Skeletal muscle cell (primary cell): ENCODE data around the gene CNTFR.

Experiments used
- DNase-seq: peaks from one replicate; pipeline ENCODE4 v3.0.0-alpha.2; 2010; ENCODE audit warnings: low read depth
- H3K4me3 ChIP-seq: 2 replicates; pipeline ENCODE4 v1.5.1; 2011; ENCODE audit warnings: low read depth, mild to moderate bottlenecking, control low read depth, low read length, moderate library complexity

The CNTFR gene

DNA sequence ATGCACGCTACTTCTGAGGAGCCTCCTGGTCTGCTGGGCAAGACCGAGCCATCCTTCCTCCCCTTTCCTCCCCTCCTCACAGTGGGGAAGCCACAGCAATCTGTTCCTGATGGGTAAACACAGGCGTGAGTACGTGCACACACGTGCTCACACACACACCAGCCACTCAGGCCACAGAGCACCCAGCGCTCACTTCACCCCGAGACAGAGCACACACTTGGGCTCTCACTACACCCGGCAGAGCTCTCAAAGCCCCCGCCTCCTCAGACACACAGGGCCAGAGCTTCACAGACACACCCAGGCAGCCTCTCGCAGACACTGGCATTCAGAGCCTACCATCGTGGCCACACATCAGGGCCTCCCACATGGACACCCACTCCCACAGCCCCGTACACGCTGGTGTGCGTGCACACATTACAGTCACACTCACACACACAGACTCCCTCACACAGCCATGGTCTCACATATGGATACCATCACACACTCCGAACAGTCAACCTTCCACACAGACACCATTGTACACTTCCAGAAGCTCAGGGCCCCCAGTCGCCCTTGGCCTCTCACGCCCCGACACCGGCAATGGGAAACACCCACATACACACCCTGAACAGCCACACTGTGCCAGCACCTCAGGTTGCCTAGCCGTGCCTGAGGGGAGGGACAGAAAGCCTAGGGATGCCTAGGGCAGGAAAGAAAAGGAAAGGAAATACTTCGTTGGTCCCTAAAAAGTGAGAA, 13.5 kb downstream of the CNTFR start:
- no peak overlapping the region for H3K4me3 ChIP-seq
- no peak for DNase-seq

DNA sequence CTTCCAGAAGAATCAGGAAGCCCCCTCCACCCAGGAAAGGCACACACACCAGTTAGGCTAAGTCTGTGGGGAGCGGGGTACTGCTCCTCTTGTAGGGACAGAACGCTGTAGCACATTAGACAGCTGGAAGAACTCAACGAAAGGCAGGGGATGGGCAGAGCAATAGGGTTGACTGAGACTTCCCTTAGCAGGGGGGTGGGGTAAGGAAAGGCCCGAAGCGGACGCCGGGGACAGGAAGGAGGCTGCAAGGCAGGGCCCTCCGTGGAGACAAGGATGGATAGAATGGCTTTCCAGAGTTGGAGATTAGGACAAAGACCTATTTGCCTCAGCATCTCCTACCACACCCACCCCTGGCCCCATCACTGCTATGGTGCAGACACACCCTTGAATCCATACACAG, 14.3 kb downstream of the CNTFR start:
- H3K4me3 ChIP-seq: no peak overlapping the region
- DNase-seq: no peak

DNA sequence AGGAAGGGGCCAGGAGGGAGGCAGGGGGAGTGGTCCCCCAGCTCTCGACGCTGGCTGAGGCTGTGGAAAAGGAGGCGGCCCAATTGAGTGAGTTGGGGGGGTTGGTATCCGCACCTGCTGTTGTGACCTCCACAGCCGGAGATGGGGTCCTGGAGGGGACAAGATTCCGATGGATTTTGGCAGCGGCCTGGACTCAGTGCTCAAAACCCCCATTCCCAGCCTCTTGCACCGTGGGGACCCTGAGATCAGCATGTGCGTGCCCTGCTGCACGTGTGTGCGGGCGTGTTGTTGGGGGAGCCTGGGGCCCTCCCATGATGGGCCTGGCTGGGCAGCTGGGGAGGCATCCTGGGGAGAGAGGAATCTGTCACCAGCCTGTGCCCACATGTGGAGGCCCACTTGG, 15.0 kb downstream of the CNTFR start:
- H3K4me3 ChIP-seq: no peak overlapping the region
- no peak for DNase-seq

DNA sequence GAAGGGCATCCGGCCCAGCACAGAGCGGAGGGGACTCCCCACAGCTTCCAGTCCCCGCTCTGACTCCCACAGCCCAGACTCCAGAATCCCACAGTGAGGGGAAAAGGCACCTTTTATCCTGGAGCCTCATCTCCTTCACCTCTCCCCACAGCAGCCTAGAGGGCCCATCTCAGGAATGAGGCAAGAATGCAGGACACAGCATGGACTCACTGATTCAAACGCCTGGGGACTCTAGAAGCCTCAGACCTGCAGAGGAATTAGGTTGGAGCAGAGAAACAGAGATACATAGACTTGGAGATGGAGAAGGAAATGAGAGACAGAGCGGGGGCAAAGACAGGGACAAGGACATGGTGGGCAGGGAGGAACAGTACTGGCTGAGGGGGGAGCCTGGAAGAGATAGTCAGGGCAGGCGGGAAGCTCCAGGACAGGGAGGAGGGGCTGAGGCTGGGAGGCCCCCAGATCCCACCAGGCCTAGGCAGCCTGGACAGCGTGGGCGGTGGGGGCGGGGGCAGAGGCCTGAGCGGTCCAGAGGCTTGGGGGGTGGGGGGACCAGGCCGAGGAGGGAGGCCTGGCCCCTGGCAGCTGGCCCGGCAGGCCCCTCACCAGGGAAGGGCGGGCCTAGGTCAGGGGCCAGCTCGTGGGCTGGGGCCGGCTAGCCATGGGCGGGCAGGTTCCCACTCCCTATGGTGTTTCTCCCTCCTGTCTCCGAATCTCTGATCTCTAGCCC, 15.8 kb downstream of the CNTFR start:
- DNase-seq: no peak
- no peak overlapping the region for H3K4me3 ChIP-seq

DNA sequence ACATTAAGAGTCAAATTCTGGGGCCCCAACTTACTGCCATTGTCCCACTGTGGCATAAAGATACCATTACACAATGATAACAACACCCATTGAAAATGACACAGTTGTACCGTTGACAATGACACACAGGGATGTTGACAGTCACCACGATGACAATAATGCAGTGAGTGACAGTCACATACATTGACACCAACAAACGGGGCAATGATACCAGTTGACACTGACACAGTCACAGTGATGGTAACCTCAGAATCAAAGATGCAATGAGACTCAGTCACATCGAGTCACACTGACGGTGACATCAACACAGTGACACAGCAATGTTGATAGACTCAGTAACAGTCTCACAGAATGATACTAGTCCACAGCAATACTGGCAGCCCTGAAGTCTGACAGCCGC, 16.9 kb downstream of the CNTFR start:
- H3K4me3 ChIP-seq: no peak overlapping the region

DNA sequence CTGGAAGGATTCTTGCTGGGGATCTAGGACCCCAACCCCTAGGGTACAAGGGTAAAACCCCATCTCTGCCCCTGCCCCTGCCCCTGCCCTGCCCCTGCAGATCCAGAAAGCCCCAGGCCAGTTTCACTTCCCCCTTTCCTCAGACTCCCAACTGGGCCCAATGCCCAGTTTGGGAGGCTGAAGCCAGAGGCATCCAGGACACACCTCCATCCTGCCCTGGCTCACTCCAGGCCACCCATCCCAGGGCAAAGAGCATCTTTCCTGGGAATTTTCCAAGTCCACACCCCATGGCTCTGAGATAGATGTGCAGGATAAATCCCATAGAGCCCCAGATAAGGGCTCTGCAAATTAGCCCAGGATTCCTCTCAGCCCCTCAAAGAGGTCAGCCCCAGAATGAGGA, 17.4 kb downstream of the CNTFR start:
- DNase-seq: no peak
- H3K4me3 ChIP-seq: no peak overlapping the region

More for the DNA sequence above, 16.9 kb downstream of the CNTFR start:
- no peak for DNase-seq

DNA sequence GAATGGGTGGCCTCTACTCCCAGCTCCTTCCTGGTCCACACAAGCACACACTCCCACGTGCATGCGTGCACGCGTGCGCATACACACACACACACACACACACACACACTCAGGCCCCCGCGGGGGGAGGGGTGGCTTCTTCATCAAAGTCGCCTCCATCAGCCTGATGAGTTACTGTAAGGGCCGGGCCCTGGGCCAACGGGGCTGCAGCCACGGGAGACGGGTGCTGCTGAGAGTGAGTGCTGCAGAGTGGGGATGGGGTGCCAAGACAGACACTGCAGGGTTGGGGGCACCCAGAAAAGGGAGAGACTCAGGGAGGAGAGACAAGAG, 18.1 kb downstream of the CNTFR start:
- no peak for DNase-seq
- no peak overlapping the region for H3K4me3 ChIP-seq

DNA sequence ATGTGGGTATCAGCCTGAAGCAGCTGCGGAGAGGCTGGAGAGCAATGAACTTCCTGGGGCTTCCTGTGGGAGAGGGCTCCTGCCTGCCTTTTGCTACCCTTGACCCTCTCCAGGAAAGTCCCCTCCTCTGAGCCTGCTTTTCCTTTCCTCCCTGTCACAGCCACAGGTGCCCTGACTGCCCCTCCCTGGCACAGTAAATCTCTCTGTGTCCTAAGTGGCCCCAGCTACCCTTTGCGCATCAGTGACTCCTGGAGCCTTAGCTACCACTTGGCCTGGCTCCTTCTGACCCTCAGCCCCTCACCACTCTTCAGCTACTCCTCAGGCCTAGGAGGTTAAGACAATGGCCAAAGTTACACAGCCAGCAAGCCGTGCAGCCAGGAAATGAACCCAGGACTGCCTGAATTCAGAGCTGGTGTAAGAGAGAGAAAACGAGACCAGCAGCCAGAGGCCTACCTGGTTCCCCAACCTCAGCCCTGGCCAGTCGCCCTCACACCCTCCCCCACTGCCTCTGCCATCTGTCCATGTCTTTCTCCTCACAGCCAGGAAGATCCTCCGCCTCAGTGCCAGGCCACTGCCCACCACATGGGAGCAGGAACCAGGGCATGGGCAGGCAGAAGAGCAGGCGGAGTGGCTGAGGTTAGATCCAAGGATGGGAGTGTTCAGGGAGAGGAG, 18.6 kb downstream of the CNTFR start:
- no peak overlapping the region for H3K4me3 ChIP-seq
- no peak for DNase-seq

DNA sequence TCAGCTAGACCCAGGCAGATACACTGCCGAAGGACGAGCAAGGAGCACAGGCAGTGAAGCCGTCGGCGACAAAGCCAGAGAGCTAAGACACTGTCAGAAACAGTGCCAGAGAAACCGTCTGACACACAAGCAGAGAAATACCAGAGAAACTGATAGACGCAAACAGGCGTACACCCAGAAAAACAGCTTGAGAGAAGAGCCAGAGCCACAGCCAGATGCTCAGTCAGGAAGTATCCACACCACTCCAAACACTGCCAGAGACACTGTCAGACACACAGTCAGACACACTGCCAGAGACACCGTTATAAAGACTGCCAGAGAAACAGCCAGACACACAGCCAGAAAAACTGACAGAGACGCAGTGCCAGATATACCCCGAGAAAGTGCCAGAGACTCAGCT, 19.1 kb downstream of the CNTFR start:
- no peak overlapping the region for H3K4me3 ChIP-seq
- no peak for DNase-seq

DNA sequence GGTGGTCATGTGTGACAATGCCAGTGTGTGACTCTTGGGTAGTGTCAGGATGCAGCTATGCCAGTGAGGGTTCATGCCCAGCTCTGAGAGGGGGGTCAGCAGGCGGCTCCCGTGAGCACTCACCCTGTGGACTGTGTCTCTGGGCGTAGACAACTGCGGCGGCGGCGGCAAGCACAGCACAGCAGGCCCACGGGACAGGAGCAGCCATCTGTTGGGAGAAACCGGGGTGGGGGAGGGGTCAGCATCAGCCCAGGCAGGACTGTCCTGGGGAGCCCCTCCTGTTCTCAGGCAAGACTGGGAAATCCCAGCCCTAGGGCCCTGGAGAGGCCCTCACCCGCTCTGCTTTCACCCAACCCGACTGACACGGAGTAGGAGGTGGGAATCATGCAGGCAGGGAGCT, 20.8 kb downstream of the CNTFR start:
- no peak overlapping the region for H3K4me3 ChIP-seq
- no peak for DNase-seq

DNA sequence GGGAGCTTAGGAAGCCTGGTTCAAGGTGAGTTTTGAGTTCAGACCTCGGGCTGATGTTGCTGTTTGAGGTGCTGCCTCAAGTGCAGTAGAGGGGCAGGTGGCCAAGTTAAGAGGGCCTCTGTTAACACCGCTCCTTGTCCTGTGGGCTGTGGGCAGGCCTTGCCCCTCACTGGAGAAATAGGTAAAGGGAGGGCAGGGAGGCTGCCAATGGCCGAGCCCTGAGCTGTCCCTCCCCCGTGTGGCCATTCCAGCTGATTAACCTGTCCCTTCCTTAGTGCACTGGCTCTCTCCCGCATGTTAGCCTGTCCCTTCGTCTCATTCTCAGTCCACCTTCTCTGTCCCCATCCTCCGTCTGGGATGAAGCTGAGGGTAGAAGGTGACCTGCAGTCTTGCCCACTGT, 21.4 kb downstream of the CNTFR start:
- DNase-seq: no peak
- H3K4me3 ChIP-seq: no peak overlapping the region

DNA sequence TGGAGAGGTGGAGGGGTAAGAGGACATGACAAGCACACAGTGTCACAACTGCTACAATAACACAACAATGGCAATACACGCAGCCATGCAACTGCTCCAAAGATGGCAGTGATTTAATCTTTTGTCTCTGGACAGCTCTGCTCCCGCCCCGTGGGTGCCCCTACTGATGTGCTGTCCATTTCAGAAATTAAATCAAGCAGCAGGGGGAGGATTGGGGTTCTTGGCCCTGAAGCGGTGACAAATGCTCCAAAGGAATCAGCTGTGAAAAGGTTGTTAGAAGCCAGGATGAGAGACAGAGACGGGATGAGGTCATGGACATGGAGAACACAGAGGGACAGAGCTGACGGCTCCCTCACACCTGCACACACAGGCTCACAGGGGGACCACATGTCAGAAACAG, 22.6 kb downstream of the CNTFR start:
- DNase-seq: no peak
- no peak overlapping the region for H3K4me3 ChIP-seq

DNA sequence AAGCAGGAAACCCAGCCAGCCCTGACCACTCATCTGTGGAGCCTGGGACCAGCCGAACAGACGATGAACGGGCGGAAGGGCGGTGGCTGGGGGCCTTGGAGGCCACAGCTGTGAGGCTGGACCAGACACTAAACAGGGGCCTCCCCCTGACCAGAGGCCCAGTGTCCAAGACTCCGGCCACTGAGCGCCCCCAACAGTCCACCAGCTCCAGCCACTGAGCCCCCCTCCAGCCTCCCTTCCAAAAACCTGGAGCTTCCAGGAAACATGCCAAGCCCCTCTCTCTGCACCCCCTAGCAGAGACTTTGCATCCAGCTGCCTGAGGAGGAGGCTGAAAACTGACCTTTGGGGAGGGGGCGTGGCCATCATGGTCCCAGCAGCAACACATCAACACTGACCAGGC, 23.2 kb downstream of the CNTFR start:
- no peak for DNase-seq
- H3K4me3 ChIP-seq: no peak overlapping the region

DNA sequence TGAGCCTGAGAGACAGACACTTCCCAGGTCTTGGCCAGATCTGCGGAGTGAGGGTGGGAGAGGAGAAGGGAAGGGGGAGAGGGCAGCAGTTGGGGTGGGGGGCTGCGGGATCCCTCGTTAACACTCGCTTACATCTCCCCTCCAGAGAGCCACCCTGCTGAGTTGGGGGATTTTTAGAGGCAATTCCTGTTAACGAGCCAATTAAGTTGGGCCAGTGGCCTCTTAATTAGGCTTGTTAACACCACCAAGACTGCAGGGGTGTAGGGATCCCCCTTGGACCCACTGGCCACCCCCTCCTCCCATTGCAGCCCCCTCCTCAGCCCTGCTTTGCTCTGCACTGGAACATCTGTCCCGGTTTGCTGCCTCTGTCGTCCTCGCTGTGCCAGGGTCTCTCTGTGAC, 23.7 kb downstream of the CNTFR start:
- H3K4me3 ChIP-seq: no peak overlapping the region
- no peak for DNase-seq

DNA sequence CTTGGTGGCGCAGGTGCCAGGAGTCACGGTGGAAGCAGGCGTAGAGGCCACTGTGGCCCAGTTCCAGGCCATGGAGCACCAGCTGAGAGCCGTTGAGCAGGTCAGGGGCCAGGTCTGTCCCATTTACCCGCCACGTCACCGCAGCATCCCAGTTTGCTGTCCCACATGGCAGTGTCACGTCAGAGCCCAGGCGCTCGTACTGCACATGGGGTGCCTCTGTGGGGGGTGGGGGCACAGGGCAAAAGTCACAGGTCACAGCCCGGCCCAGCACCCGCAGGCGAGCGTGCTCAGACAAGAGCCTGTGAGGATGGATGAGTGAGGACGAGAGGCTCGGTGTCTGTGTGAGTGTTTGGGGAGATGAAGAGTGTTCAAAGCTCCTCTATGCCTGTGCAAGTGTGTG, 24.9 kb downstream of the CNTFR start:
- DNase-seq: no peak
- no peak overlapping the region for H3K4me3 ChIP-seq

DNA sequence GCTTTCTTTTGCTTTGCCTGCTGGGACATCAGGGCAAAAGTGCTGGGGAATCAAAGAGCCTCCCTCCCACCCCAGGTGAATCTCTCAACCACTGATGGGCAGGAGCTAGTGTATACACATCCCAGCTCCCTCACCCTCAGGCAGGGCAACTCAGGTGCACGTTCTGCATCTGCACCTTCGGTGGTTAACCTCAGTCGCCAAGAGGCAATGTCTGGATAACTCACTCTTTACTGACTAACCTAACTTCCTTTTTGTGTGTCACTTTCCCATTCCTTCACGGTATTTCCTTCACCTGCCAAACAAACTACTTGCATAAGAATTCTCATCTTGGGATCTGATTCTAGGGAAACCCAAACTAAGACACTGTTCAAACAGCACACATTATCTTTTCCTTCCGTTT, 26.3 kb downstream of the CNTFR start:
- no peak for DNase-seq
- no peak overlapping the region for H3K4me3 ChIP-seq

DNA sequence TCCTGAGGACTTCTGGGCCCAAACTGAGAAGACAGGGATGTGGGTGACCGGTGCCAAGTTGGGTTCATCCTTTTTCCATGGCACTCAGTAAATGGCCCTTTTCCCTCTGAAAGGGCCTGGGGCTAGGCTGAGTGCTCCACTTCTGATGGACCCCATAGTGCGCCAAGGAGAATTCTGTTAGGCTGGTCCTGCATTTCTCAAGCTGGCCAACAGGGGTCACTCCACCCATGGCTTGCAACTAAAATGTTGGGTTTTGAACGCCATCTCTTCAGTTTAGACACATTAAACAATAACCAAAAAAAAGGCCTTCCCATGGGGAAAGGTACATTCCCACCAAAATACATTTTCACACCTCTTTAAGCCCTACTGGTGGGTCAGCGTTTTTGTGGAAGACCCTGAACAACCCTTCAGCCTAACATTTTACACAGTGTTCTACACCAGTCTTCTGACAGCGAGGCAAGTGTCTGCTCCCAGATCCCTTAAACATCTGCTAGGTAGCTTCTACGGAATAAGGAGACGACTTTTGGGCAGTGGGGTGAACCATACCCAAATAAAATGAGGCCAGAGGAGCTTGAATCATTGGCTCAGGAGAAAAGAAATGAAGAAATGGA, 27.3 kb downstream of the CNTFR start:
- no peak for DNase-seq

DNA sequence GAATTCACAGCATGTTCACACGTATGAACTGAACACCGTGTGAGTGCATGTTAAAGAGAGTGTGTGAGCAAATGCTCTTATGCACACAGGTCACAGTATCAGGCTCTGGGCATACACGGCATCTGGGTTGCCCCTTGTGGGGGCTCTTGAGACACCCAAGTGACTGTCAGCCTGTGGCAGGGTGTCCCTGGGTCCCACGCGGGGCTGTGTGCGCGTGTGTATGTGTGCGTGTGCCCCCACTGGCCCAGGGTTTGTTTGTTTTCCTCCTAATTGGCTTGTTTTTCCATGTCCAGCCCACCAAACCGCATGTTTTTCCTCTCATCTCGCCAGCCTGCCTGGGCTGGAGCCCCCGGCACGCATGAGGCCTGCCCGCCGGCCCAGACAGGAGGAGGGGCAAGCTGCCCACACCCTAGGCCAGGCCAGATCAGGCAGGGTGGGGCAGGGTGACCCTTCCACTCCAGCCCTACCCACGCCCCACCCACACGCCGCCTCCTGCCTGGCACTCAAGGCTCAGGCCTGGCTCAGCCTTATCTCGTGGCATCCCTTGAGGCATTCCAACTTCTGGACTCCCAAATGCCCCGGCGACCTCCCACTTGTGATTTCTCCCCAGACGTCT, 28.8 kb downstream of the CNTFR start:
- no peak for DNase-seq
- H3K4me3 ChIP-seq: no peak overlapping the region

More for the DNA sequence above, 27.3 kb downstream of the CNTFR start:
- H3K4me3 ChIP-seq: no peak overlapping the region

DNA sequence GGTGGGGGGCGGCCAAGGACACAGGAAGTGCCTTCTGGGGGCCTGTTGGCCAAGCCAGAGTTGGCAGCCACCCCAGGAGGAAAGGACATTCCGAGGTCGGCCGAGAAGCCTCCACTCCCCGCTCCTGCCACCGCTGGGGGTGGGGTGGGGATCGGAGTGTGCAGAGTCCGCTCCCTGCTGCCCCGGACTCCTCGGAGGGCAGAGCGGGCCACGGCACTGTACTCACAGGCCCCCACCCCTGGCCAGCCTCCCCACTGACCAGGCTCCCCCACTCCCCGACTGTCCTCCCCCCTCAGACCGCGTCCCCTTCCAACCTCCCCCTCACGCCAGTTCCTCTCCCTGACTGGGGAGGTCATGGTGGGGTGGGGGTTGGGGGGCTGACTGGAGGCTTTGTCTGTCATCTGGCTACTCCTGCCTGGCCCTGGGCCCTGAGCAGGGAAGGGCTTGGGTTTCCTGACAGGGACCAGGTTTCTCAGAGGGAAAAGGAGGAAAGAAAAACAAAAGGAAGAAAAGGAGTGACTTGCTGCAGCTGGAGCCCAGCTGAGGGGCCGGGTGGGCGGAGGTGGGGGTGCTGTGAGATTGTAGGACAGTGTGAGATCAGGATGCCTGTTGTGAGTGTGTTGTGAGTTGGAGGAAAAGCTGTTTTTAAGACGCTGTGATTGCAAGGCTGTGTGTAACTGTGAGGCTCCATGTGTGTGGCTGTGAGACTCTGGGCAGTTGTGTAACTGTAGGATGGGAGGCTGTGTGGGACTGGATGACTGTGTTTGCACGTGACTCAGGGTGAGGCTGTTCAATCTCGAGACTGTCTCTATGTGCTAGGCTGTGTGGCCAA, 29.7 kb downstream of the CNTFR start:
- no peak overlapping the region for H3K4me3 ChIP-seq
- no peak for DNase-seq
